Fibroblast of lung (primary cell): ENCODE measurements around the gene CTDSP1.

Source experiments
- EZH2 ChIP-seq: IDR thresholded peaks from 2 replicates; pipeline ENCODE4 v1.5.1; 2012; ENCODE audit warnings: low read length, control low read depth, mild to moderate bottlenecking; ENCODE audit errors: missing control alignments
- TF ChIP-seq, protein P1 (sequence below), 2 donors: IDR thresholded peaks in 1 of 2; conservative IDR thresholded peaks in 1 of 2; 1 replicate in 1 of 2; 2 replicates in 1 of 2; pipeline ENCODE4 v1.5.1; 2011 to 2012; ENCODE audit warnings: low read length in 2 of 2, control low read depth in 1 of 2, inconsistent platforms in 1 of 2, low read depth in 1 of 2, mild to moderate bottlenecking in 1 of 2

DNA sequence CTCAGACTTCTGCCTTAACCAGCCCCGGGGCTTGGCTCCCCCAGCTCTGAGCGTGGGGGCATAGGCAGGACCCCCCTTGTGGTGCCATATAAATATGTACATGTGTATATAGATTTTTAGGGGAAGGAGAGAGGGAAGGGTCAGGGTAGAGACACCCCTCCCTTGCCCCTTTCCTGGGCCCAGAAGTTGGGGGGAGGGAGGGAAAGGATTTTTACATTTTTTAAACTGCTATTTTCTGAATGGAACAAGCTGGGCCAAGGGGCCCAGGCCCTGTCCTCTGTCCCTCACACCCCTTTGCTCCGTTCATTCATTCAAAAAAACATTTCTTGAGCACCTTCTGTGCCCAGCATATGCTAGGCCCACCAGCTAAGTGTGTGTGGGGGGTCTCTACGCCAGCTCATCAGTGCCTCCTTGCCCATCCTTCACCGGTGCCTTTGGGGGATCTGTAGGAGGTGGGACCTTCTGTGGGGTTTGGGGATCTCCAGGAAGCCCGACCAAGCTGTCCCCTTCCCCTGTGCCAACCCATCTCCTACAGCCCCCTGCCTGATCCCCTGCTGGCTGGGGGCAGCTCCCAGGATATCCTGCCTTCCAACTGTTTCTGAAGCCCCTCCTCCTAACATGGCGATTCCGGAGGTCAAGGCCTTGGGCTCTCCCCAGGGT is 5.5 kb downstream of the CTDSP1 start:
- TF ChIP-seq, protein P1, sequence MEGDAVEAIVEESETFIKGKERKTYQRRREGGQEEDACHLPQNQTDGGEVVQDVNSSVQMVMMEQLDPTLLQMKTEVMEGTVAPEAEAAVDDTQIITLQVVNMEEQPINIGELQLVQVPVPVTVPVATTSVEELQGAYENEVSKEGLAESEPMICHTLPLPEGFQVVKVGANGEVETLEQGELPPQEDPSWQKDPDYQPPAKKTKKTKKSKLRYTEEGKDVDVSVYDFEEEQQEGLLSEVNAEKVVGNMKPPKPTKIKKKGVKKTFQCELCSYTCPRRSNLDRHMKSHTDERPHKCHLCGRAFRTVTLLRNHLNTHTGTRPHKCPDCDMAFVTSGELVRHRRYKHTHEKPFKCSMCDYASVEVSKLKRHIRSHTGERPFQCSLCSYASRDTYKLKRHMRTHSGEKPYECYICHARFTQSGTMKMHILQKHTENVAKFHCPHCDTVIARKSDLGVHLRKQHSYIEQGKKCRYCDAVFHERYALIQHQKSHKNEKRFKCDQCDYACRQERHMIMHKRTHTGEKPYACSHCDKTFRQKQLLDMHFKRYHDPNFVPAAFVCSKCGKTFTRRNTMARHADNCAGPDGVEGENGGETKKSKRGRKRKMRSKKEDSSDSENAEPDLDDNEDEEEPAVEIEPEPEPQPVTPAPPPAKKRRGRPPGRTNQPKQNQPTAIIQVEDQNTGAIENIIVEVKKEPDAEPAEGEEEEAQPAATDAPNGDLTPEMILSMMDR (conservative IDR thresholded peaks at IDR 0.05 in 1 of 2, IDR thresholded peaks at IDR 0.05 in 1 of 2; ENCODE audit: low read depth in 1 of 2, low read length in 2 of 2) = no peak
- TF ChIP-seq EZH2 = no peak
